ENCODE results near the gene TMEM258.

TMEM258 gene

DNA sequence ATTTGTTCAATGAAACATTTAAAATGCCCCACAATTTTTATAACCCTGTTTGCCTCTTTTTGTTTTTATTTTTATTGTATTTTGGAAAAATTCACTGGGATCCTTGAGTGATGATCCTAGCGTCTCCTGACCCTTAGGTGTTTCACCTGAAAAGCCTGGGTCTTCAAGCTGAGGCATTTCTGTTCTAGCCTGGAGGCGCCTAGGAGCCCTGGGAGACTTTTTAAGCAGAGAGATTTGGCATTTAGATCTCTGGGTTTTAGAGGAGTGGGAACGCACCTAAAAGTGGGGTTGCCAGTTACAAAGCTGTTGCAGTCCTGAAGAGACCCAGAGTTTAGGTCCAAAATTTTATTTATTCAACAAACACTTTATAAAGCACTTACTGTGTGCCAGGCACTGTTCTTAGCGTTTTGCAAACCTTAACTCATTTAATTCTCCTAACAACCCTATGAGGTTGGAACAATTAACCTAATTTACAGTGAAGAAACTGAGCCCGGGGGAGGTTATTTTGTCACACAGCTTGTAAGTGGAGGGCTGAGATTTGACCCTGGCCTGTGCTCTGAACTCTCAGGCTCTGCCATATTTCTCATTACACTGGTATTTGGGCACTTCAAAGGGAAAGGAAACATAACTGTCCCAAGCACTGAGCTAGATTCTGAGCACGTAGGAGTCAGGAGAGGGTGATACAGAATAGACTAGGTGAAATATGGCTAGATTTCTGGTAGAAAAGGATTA, 25.2 kb upstream of the TMEM258 start:
- no peak for DNase-seq

GRCh38 chr11:61816736-61817455, 24.5 kb upstream of the TMEM258 start, which contains the start of gene FADS1:
TSS of gene FADS1 (minus strand) at chr11:61817003. CDS start at chr11:61816929, 74 bp downstream.
- peak; percentile 75 for DNase-seq

DNA sequence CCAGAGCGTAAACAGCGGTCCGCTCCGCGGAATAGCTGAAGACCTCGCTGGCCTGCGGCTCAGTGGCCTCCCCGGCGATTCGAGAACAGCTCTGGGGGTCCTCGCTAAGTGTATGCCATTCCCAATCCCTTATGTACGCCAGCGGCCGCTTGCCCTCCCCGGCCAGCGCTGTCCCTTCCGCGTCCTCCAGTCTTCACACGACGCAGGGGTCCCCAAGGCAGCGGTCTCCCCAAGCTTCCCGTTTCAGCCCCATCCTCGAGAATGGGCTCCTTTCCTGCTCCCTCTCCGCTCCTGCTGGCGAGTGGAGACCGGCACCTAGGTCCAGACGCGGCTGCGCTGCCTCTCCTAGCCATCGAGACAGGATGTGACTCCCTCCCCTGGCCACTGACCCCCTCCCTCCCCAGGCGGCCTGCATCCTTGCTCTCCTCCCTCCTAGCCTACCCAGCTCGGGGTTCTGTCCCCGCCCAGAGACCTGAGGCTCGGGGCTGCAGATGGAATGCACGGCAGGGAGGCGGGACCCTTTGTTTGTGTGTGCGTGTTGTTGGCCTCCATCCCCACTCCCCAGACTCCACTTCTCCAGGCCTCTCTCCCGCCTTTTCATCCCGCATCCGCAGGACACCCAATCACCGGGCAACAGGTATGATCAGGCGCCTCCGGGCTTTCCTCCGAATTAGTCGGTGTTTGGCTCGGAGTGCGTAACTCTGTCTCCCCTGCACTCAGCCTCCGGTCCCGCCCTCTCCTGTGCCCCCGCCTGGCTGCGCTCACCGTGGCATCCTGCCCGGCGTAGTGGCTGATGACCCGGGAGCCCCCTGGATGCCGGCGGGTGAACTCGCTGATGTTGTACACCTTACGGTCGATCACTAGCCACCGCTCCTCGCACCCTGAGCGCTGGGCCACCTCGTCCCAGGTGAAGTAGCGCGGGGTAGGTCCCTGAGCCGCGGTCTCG, 23.7 kb upstream of the TMEM258 start:
- peak; percentile 59 for DNase-seq

GRCh38 chr11:61814958-61815789, 22.8 kb upstream of the TMEM258 start:
- peak; percentile 56 for DNase-seq

DNA sequence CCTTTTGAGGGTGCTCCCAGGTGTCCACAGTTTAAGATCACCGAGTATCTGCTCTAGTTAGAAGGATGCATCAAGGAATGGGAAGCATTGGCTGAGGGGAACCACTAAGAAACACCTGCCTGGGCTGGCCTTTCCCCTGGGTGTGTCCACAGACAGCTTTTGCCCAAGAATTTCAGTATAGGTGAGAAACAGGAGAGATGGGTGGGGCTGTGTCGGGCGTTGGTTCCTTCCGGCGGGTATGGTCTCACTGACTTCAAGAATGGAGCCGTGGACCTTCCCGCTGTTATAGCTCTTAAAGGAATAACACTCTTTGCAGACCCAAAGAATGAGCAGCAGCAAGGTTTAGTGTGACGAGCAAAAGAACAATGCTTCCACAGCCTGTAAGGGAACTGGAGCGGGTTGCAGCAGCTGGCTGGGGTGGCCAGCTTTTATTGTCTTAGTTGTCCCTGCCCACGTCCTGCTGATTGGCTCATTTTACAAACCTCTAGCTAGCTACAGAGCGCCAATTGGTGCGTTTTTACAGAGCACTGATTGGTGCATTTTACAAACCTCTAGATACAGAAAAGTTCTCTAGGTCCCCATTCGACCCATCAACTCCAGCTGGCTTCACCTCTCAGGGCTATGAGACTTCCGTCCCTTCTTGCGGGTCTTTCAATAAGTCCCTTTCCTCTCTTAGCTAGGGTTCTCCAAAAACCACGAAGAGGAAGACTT, 22.0 kb upstream of the TMEM258 start:
- DNase-seq: no peak

DNA sequence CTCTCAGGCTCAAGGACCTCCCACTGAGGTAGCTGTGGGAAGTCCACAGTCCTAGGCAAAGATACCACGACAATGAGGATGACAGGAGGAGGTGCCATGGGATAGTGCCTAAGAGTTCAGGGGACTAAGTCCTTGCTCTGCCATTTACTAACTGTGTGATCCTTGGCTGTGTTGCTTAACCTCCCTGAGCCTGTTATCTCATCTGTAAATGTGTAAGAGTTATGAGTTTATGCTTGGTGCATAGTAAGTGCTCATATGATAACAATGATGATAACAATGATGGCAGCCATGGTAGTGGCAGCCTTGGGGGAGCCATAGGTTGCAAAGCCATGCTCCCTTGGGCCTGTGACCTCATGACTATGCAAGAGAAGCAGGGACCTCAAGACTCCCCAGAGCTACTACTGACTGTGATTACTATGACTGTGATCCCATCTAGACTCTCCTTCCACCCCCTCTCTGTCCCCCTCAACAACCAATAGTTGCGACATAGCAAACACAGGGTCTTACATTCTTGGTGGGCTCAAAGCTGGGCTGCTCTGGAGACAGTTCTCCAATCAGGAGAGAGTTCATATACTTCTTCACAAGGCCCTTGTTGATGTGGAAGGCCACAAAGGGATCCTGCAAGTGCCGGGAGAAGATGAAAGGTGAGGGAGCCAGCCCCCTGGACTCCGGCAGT, 20.5 kb upstream of the TMEM258 start:
- no peak for DNase-seq

GRCh38 chr11:61811831-61812230, 19.4 kb upstream of the TMEM258 start:
- DNase-seq: no peak

- DNase-seq: no peak
Observed at GRCh38 chr11:61810671-61811175, 18.3 kb upstream of the TMEM258 start.

DNA sequence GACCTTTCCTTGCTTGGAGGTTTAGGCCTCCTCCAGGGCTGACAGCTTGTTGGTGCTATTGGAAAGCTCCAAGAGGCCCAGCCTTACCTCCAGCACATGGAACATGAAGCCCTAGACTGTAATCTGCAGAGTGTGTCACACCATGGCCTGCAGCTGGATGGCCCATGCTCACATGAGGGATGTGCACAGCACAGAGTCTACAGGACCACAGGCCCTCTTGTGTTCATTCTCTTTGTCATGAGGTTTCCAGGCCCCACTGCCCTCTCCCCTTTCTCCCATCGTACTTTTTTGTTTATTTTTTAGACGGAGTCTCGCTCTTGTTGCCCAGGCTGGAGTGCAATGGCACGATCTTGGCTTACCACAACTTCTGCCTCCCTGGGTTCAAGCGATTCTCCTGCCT, 14.4 kb upstream of the TMEM258 start:
- no peak for DNase-seq

GRCh38 chr11:61805146-61805545, 12.7 kb upstream of the TMEM258 start:
- no peak for DNase-seq

DNA sequence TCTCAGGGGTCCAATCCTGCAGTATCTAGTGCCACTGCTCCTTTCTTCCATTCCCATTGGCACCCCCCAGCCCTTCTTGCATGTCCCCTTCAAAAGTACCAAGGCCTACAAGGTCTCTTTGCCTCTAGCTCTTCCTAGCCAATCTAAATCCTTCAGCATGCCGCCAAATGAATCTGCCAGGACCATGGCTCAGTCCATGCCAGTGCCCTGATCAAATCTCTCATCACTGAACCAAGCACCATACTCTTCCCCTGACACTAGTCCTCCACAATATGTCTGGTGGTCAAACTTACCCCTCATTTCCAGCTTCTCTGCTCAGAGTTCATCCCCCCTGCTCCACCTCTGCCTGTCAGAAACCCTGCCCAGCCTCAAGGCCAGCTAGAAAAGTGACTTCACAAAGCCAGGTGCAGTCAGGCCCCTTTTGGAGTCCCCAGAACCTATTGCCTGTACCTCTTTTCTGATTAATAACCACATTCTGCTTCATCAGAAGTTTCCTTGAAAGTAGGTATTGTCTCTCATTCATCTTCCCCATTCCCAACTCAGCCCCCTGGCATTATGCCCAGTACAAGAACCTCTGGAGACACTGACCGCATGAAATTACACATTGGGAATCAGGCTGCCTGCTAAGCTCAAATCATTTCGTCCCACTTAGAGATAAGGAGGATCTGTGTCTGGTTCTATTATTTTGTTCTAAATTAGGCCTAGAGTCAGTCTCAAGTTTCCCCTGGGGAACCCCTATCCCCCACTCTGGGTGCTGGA, 11.7 kb upstream of the TMEM258 start:
- DNase-seq: no peak

DNA sequence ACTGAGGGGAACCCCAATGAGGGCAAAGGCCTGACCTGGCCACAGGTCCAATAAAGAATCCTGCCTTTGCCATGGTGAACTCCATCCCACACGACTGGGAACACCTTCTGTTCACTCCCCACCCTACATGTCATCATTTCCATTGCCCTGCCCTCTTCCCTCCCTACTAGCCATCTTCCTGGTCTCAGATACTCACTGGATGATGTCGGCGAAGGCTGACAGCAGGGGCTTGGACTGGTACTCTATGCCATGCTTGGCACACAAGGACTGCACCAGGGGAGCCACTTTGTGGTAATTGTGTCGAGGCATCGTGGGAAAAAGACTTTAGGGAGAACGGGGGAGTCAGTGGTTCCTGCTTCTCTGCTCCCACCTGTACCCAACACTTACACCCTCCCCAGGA, 10.2 kb upstream of the TMEM258 start:
- DNase-seq: no peak

DNA sequence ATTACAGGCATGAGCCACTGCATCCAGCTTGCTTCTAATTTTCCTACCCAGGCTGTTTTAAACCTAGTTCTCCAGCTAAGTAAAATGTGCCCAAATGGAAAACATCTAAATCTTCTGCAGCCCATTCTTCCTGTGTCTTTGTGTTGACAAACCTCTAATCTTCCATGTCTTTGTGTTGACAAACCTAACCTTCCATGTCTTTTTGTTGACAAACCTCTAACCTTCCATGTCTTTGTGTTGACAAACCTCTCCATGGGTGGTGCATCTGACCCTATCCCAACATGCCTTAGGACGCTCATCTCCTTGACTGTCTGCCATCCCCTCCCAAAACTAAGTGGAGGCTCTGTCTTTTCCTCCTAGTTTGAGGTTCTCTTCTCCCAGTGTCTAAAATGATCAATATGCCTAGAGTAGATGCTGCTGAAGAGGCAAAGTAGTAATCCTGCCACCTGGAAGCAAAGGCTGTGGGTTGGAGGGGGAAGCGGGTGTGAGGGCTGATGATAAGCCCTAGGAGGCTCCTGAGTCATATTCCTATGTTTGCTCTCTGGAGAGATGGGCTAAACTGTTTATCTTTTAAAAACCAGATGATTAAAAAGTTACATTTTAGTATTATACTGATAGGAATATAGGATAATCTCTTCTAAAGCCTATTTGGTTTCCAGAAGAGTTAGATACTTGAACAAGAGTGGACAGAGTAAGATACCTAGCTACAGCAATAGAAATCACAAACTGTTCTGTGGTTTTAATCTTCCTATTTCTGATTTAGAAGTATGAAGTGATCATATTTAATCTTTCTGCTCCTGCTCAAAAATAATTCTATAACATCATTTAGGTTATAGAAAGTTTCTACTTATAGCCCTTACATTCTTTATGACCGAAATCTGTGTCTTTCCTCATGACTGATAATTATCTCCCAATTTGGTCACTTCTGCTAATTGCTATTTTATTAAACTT, 8.2 kb upstream of the TMEM258 start:
- DNase-seq: no peak

GRCh38 chr11:61799665-61800284, 7.4 kb upstream of the TMEM258 start:
- DNase-seq: no peak

GRCh38 chr11:61797263-61797944, 5.0 kb upstream of the TMEM258 start:
- peak; percentile 59 for DNase-seq

GRCh38 chr11:61795876-61796526, 3.6 kb upstream of the TMEM258 start:
- no peak for DNase-seq

DNA sequence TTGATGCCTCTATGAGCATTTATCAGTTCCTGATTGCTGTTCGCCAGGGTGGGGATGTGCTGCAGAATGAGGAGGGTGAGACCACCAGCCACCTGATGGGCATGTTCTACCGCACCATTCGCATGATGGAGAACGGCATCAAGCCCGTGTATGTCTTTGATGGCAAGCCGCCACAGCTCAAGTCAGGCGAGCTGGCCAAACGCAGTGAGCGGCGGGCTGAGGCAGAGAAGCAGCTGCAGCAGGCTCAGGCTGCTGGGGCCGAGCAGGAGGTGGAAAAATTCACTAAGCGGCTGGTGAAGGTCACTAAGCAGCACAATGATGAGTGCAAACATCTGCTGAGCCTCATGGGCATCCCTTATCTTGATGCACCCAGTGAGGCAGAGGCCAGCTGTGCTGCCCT, 3.1 kb upstream of the TMEM258 start:
- no peak for DNase-seq

Measured in T-helper 9 cell (primary cell).